ENCODE data around the gene CDK12.

Gene CDK12

GRCh38 chr17:39569126-39569525 lies 107.8 kb downstream of the CDK12 start:
- peaks cover 3 to 8% of the 10 kb centered on the region in 2 donors for H3K4me1 Mint-ChIP-seq
- DNase-seq (no peak), ATAC-seq (replicated peaks) (no peak)
- H3K27ac Mint-ChIP-seq = no peak overlapping the region
- peaks cover 66 to 74% of the 10 kb centered on the region in 2 donors for H3K36me3 Mint-ChIP-seq
- peaks cover 5 to 11% of the 10 kb centered on the region in 2 donors for H3K9me3 Mint-ChIP-seq
- H3K4me3 Mint-ChIP-seq = no peak overlapping the region
- H3K27me3 Mint-ChIP-seq = peaks cover 9 to 10% of the 10 kb centered on the region in 2 donors

GRCh38 chr17:39572121-39572520 lies 110.8 kb downstream of the CDK12 start:
- ATAC-seq (replicated peaks) = no peak

GRCh38 chr17:39573447-39574298 lies 112.4 kb downstream of the CDK12 start:
- ATAC-seq (replicated peaks) (peak; percentile 86 to 90), DNase-seq (peak; percentile 10)
- H3K27me3 Mint-ChIP-seq = peaks cover 24 to 25% of the 10 kb centered on the region in 2 donors
- peaks cover 27 to 36% of the 10 kb centered on the region in 2 donors for H3K36me3 Mint-ChIP-seq
- H3K4me3 Mint-ChIP-seq = peak overlapping the region; percentile 84 to 90
- H3K9me3 Mint-ChIP-seq = peaks cover 5 to 11% of the 10 kb centered on the region in 2 donors
- H3K27ac Mint-ChIP-seq = no peak overlapping the region
- peaks cover 4 to 16% of the 10 kb centered on the region in 2 donors for H3K4me1 Mint-ChIP-seq

More at GRCh38 chr17:39572121-39572520, 110.8 kb downstream of the CDK12 start:
- Mint-ChIP-seq H3K9me3 (peaks cover 5 to 11% of the 10 kb centered on the region in 2 donors), H3K36me3 (peaks cover 39 to 49% of the 10 kb centered on the region in 2 donors), H3K4me3 (no peak overlapping the region), H3K27ac (no peak overlapping the region), H3K4me1 (peaks cover 4 to 16% of the 10 kb centered on the region in 2 donors), H3K27me3 (peaks cover 17 to 18% of the 10 kb centered on the region in 2 donors)
- DNase-seq = no peak

GRCh38 chr17:39576187-39576586 lies 114.9 kb downstream of the CDK12 start:
- Mint-ChIP-seq H3K36me3 (peaks cover 11 to 13% of the 10 kb centered on the region in 2 donors), H3K27ac (no peak overlapping the region), H3K4me3 (no peak overlapping the region), H3K27me3 (peaks cover 24 to 29% of the 10 kb centered on the region in 2 donors), H3K4me1 (peaks cover 4 to 16% of the 10 kb centered on the region in 2 donors), H3K9me3 (peaks cover 2 to 5% of the 10 kb centered on the region in 2 donors)
- DNase-seq (no peak), ATAC-seq (replicated peaks) (peak in 1 of 2 donors; percentile 35)

- Mint-ChIP-seq H3K36me3 (peaks cover 4 to 9% of the 10 kb centered on the region in 2 donors), H3K4me3 (no peak overlapping the region), H3K27me3 (peaks cover 17 to 39% of the 10 kb centered on the region in 2 donors), H3K4me1 (peaks cover 4 to 12% of the 10 kb centered on the region in 2 donors), H3K27ac (no peak overlapping the region), H3K9me3 (no peaks in the 10 kb centered on the region)
- ATAC-seq (replicated peaks) = no peak
- no peak for DNase-seq
Measured at GRCh38 chr17:39578272-39578671, 117.0 kb downstream of the CDK12 start.

GRCh38 chr17:39579318-39580081 lies 118.2 kb downstream of the CDK12 start:
- DNase-seq = no peak
- Mint-ChIP-seq H3K27ac (no peak overlapping the region), H3K4me1 (peaks cover 0 to 6% of the 10 kb centered on the region in 2 donors), H3K4me3 (no peak overlapping the region), H3K36me3 (peaks cover 8 to 12% of the 10 kb centered on the region in 2 donors), H3K9me3 (no peaks in the 10 kb centered on the region), H3K27me3 (peaks cover 20 to 32% of the 10 kb centered on the region in 2 donors)
- ATAC-seq (replicated peaks) = no peak

- H3K27me3 Mint-ChIP-seq = peaks cover 21 to 29% of the 10 kb centered on the region in 2 donors
- no peak overlapping the region for H3K27ac Mint-ChIP-seq
- peaks cover 12% of the 10 kb centered on the region in 2 donors for H3K36me3 Mint-ChIP-seq
- peaks cover 0 to 6% of the 10 kb centered on the region in 2 donors for H3K4me1 Mint-ChIP-seq
- ATAC-seq (replicated peaks) (no peak), DNase-seq (no peak)
- no peak overlapping the region for H3K4me3 Mint-ChIP-seq
- no peaks in the 10 kb centered on the region for H3K9me3 Mint-ChIP-seq
Measured at GRCh38 chr17:39580082-39580468, 118.8 kb downstream of the CDK12 start.

GRCh38 chr17:39581071-39581758 lies 119.9 kb downstream of the CDK12 start:
- H3K9me3 Mint-ChIP-seq = no peaks in the 10 kb centered on the region
- H3K4me3 Mint-ChIP-seq = no peak overlapping the region
- H3K36me3 Mint-ChIP-seq = peaks cover 12% of the 10 kb centered on the region in 2 donors
- ATAC-seq (replicated peaks) (no peak), DNase-seq (no peak)
- H3K27me3 Mint-ChIP-seq = peaks cover 18 to 25% of the 10 kb centered on the region in 2 donors
- peaks cover 0 to 3% of the 10 kb centered on the region in 2 donors for H3K4me1 Mint-ChIP-seq
- no peak overlapping the region for H3K27ac Mint-ChIP-seq

- H3K4me3 Mint-ChIP-seq = no peak overlapping the region
- peaks cover 12% of the 10 kb centered on the region in 2 donors for H3K36me3 Mint-ChIP-seq
- peaks cover 19 to 27% of the 10 kb centered on the region in 2 donors for H3K27me3 Mint-ChIP-seq
- H3K27ac Mint-ChIP-seq = no peak overlapping the region
- H3K4me1 Mint-ChIP-seq = no peaks in the 10 kb centered on the region
- no peaks in the 10 kb centered on the region for H3K9me3 Mint-ChIP-seq
- ATAC-seq (replicated peaks) (no peak), DNase-seq (no peak)
Measured at GRCh38 chr17:39581759-39582085, 120.4 kb downstream of the CDK12 start.

- H3K4me1 Mint-ChIP-seq = no peaks in the 10 kb centered on the region
- H3K36me3 Mint-ChIP-seq = peaks cover 12% of the 10 kb centered on the region in 2 donors
- no peak overlapping the region for H3K4me3 Mint-ChIP-seq
Measured at GRCh38 chr17:39582658-39583057, 121.4 kb downstream of the CDK12 start.

More at GRCh38 chr17:39582658-39583057, 121.4 kb downstream of the CDK12 start:
- no peaks in the 10 kb centered on the region for H3K9me3 Mint-ChIP-seq
- no peak overlapping the region for H3K27ac Mint-ChIP-seq
- DNase-seq = no peak
- peaks cover 23 to 31% of the 10 kb centered on the region in 2 donors for H3K27me3 Mint-ChIP-seq
- ATAC-seq (replicated peaks) = no peak
